Mesenteric fat pad (tissue), 1 donor: ENCODE data around the gene MATR3. TPM values are rescaled to one million over a fixed set of nuclear protein-coding genes. Genes with fewer than 3 reads are reported as not detected.
"Not testable (repeated sequence)": the region's sequence is repeated elsewhere in the genome, so short reads cannot be mapped to it uniquely, and the experiment has no call there.

Experiments used
- DNase-seq: peaks from one replicate; pipeline ENCODE4 v3.0.0-alpha.2; 2020; ENCODE audit warnings: low spot score
- long read RNA-seq: library from polyadenylated mRNA; unstranded; transcript quantifications from one replicate; pipeline ENCODE4 v2.0.0, GENCODE V29; 2020
- total RNA-seq: library from RNA; stranded (reverse); fragmentation: NEBNext Ultra II Directional; extraction: Animal tissue kit (Norgen Biotek cat#: 25700); gene quantifications from one replicate; pipeline ENCODE4 v1.2.1, GENCODE V29; 2021
- donor health status: DM: yes; HTN: yes; CAD: no.

The MATR3 gene, protein sequence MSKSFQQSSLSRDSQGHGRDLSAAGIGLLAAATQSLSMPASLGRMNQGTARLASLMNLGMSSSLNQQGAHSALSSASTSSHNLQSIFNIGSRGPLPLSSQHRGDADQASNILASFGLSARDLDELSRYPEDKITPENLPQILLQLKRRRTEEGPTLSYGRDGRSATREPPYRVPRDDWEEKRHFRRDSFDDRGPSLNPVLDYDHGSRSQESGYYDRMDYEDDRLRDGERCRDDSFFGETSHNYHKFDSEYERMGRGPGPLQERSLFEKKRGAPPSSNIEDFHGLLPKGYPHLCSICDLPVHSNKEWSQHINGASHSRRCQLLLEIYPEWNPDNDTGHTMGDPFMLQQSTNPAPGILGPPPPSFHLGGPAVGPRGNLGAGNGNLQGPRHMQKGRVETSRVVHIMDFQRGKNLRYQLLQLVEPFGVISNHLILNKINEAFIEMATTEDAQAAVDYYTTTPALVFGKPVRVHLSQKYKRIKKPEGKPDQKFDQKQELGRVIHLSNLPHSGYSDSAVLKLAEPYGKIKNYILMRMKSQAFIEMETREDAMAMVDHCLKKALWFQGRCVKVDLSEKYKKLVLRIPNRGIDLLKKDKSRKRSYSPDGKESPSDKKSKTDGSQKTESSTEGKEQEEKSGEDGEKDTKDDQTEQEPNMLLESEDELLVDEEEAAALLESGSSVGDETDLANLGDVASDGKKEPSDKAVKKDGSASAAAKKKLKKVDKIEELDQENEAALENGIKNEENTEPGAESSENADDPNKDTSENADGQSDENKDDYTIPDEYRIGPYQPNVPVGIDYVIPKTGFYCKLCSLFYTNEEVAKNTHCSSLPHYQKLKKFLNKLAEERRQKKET
- 115 TPM for total RNA-seq
- long read RNA-seq, full-length matches to known transcripts, result 29 of 169 reads
- long read RNA-seq, partial matches to known transcripts, result 113 of 169 reads
- long read RNA-seq, other reads (novel, unspliced or antisense), result 27 of 169 reads

DNA sequence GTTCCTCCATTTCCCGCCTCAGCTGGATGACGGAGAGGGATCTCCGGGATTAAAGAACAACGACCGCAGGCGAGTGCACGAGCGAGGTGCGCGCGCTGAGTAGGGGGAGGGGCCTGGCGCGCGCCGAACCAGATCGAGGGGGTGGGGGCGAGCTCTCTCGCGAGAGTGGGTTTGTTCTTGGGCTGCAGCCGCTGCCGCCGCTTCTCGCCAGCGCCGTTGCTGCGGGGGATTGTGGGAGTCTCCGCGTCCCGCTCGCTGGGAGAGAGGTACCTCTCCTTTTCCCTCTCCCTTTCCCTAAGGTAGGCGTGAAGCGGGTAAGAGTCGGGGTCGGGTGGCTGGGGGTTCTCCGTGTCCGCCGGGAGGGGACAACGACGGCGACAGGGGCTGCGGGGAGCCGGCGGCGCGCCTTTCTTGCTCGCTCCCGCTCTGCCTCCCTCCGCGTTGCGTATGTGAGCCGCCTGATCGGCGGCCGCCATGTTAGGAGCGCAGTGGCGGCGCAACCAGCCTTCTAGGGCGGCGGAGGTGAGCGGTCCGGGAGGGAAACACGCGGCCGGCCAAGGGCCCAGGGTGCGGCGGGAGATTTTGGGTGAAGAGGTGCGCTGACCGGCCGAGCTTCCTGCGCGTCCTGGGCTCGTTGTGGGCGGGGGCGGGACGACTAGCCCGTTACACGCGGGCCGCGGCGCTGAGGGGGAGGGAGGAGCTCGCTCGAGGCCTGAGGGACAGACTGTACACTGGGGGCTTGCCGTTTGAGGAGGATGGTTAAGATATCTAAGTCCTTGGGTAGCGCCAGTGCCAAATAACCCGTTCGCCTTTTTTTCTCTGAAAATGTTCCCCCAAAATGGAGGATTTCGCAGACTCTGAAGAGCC lies at the start of gene MATR3:
MATR3 (plus strand) TSS at position 234 of the 867 bp plus-strand sequence. CDS start 13,676 bp downstream, outside the sequence.
- DNase-seq, result peak; percentile 99

DNA sequence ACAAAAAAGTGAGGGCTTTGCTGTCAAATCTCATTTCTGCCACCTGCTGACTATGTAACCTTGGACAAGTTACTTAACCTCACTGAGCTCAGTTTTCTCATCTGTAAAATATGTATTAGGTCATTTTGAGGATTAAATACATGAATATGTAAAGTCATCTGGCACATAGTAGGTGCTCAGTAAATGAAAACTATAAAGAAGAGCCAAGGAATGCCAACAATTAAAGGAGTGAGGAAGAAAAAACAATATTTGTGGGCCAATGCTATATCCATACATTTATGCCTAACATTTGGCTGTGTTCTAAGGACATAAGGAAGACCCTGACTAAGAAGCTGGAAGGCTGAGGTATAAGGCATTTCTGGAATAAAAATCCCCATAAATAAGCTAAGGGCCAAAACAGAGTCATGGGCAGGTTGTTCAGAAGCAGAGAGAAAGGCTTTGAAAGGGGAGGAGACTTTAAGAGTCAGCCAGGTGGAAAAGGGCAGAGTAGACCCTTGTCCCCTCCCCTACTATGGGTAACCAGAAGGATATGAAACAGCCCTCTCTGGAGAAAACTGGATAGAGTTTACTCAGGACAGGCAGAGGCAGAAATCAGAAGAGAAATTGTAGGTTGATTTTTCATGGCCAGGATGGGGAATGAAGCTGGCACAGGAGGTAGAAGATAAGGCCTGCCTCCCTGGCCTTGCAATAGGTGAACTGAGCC lies 47.8 kb upstream of the MATR3 start:
- no peak for DNase-seq

DNA sequence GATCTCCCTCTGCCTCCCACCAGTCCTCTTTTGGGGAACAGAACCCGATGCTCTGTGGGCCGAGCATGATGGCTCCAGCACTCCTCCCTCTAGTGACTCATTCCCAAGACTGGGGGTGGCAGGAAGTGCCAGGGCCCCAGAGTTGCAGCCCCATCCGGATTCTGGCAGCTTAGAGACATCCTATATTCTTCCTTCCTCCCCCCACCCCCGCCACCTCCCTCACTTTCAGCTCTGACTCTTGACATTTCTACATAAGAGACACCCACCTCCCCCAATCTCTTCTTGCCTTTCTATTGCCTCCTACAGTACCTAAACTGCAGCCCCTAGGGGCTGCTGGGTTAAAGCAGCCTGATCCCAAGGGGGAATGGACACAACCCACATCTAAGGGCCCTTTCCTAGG lies 47.1 kb upstream of the MATR3 start:
- no peak for DNase-seq

DNA sequence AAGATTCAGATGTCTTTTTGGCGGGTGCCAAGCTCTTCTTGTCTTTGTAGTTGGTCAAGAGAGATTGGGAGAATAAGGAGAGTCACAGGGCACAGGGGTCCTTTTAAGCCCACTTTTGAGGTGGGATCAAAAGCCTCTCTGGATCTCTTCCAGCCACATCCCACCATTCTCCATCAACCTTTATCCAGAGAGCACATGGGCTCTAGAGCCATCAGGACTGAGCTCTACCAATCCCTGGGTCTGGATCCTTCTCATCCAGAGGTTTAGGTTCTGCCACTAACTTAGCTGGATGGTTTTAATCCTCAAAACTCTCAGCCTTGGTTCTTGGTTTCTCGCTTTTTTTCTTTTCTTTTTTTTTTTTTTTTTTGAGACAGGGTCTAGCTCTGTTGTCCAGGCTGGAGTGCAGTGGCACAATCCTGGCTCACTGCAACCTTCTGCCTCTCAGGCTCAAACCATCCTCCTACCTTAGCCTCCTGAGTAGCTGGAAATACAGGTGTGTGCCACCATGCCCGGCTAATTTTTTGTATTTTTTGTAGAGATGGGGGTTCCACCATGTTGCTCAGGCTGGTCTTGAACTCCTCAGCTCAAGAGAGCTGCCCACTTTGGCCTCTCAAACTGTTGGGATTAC lies 44.6 kb upstream of the MATR3 start:
- DNase-seq, result no peak

DNA sequence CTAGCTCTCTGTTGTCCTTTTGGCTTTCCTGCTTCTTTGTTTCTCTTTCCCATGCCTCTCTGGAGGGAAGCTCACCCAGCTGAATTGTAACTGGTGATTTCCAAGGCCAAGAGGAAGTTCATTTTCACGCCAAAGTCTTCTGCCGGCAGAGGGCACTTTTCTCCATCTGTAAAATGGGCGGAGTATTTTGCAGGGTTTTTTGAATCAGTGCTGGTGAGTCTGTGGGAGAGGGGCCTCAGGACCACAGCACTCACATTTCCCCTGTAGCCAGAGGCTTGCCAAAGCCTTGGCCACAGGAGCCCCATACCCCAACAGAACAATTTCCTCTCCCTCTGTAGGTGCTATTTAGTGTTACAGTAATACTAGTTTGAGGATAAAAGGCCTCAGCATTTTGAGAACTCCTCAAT lies 42.3 kb upstream of the MATR3 start:
- DNase-seq, result no peak

DNA sequence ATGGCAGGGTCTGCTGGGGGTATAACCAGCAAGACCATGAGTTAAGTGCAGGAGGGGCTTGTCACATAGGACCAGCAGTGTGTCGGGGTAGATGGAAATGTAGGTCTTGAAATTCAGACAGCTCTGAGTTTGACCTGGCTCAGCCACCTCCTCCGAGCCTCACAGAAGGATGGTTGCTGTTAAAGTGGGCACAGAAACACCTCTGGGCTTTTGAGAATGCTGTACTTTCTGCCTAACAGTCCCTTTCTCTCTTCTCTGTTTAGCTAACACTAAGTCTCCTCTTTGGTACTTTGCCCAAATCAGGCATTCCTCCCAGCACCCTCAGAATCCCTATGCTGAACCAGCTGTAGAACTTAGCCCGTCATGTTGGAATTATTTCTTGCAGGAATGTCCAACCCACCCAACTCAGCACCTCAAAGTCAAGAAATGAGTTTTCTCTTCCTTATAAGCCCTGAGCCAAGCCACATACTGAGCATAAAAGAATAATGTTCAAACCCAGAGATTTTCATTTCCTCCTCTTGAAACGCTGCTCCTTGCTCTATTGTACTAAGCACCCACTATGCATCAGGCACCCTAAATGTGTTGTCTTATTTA lies 41.7 kb upstream of the MATR3 start:
- no peak for DNase-seq

DNA sequence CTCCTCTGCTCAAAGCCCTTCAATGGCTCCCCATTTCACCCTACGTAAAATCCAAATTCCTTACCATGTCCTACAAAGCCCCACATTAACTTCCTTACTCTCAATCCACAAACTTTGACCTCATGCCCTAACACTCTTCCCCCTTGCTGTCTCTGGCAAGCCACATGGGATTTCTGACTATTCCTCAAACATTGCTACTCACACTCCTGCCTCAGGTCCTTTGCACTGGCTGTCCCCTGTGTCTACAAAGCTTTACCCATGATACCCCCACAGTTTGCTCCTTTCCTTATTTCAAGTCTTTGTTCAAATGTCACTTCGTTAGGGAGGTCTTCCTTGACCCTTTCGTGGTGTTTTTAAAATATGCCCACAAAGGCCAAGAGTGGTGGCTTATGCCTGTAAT lies 40.4 kb upstream of the MATR3 start:
- DNase-seq, result no peak

DNA sequence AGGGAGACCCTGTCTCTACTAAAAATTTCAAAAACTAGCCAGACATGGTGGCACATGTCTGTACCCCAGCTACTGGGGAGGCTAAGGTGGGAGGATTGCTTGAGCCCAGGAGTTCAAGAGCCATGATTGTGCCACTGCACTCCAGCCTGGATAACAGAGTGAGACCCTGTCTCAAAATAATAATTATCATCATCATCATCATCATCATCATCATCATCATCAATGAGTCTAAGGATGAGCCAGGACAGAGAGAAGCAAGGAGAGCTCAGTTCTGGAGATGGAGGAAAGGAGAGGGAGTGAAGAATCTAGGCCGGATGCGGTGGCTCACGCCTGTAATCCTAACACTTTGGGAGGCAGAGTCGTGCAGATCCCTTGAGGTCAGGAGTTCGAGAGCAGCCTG lies 36.7 kb upstream of the MATR3 start:
- DNase-seq, result no peak

DNA sequence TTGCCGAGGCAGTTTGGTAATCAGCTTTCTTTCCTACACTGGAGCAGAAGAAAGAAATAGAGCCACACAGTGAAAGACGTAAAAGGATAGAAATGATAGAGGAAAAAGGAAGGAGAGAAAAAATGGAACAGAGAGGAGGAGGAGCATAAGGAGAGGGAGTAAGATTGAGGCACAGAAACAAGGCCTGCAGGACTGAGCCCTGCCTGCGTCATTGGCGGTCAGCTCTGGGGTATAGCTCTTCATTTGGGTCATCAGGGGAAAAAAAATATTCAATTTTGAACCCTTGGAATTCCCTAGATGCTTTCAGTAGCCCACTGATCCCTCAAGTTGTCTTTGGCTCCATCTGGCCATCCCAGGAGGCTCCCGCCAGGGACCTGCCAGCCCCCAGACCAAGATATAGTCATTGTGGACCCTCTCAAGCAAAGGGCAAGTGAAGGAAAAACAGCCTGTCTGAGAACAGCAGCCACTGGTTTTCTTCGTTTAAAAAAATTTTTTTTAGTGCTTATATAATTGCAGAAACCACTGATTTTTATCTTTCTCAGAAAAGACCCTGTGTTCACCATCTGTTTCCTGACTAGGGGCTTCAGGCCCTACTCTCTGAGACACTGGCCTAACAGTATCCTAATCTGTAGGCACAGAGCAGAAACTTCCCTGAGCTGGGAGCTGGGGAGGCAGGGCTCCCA lies 31.3 kb upstream of the MATR3 start:
- DNase-seq, result no peak

DNA sequence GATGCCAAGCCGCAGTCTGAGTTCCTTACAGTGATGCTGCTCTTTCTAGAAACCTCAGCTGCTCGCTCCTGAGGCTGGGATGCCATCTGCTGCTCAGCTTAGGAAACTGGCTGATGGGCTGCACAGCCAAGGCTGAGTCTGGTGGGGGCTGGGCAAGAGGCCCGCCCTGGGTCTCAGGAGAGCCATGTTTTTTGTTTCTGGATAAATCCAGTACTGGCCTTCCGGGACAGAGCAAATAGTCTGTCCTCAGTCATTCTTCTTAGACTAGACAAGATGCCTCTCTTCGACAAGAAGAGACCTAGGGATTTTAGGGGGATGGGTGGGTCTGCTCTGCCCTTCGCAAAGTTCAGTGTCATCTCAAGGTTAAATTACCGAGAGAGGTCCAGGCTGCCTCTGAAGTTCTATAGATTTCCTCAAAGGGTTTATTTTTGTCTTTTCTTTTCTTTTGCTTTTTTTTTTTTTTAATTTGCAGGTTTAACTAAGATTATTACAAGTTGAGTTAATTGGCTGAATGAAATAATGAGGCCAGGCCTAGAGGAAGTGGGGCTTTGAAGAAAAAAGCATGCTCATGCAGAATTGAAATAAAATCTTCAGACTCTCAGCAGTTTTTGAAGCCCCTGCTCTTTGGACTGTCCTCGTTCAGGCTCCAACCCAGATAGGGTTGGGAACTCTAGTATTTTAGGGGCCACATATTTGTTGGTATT lies 30.6 kb upstream of the MATR3 start:
- no peak for DNase-seq

DNA sequence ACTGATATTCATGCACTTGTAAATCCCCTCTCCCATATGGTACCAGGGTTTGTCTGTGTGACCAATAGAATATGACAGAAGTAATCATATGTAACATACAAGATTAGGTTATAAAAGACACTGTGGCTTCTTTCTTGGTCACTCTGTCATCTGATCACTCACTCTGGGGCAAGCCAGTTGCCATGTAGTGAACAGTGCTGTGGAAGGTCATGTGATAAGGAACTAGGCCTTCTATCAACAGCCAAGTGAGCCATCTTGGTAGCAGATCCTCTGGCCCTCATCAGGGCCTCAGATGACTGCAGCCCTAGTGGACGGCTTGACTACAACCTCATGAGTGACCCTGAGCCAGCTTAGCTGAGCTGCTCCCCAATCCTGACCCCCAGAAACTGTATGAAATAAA lies 30.0 kb upstream of the MATR3 start:
- no peak for DNase-seq

DNA sequence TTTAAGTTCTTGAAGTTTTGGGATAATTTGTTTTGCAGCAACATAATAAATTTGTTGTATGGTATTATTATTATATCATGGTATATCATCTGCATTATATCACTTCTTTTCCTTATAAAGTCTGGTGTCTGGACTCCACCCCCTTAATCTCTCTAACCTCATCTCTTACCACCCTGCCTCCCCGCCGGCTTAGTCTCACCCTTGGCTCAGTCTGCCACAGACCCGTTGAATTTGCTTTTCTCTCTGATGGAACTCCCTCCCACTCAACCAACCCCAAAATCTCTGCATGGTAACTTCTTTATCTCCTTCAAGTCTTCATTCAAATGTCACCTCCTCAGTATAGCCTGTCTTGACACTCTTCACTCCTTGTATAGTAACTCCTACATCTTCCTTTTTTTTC lies 29.6 kb upstream of the MATR3 start:
- no peak for DNase-seq

DNA sequence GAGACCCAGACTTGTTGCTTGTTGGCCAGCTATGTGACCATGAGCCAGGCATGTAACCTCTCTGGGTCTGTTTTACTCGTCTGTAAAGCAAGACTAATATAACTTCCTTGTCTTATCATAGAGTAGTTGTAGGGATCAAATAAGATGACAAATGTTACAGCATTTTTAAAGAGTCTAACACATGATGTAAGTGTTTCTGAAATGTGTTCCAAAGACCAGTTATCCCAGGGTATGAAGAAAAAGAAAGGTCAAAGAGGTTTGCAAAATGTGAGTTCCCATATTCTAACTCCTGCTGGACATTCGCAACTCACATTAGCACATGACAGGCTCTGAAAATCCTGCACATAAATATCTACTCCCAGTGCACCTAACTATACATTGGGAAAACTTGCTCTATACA lies 28.5 kb upstream of the MATR3 start:
- no peak for DNase-seq

DNA sequence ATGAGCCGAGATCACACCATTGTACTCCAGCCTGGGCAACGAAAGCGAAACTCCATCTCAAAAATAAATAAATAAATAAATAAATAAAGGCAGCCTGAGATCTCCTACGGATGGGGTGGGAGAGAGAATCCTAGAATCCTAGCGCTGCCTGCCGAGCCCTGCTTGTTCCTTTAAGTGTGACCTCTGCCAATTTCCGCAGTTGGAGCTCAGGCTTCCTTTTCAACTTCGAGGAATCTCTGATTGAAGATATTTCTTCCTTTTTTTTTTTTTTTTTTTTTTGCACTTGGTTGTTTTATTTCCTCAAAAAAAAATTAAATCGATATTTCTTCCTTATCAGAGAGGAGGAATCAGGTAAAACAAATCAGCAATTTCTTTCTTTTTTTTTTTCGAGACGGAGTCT lies 27.3 kb upstream of the MATR3 start:
- DNase-seq, result no peak

DNA sequence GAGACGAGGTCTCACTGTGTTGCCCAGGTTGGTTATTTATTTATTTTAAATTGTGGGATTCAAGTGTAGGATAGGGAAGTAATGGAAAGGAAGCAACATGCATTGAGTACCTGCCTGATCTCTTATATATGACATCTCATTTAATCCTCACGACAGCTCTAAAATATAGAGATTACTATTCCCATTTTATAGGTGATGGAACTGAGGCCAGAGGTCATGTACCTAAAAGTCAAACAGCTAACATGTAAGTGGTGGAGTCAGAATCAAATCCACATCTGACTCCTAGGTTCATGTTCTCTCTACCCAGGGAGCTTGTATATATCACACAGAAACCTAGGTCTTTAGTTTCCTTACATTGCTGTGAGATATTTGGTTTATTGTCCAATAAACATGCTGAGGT lies 26.1 kb upstream of the MATR3 start:
- DNase-seq, result no peak

DNA sequence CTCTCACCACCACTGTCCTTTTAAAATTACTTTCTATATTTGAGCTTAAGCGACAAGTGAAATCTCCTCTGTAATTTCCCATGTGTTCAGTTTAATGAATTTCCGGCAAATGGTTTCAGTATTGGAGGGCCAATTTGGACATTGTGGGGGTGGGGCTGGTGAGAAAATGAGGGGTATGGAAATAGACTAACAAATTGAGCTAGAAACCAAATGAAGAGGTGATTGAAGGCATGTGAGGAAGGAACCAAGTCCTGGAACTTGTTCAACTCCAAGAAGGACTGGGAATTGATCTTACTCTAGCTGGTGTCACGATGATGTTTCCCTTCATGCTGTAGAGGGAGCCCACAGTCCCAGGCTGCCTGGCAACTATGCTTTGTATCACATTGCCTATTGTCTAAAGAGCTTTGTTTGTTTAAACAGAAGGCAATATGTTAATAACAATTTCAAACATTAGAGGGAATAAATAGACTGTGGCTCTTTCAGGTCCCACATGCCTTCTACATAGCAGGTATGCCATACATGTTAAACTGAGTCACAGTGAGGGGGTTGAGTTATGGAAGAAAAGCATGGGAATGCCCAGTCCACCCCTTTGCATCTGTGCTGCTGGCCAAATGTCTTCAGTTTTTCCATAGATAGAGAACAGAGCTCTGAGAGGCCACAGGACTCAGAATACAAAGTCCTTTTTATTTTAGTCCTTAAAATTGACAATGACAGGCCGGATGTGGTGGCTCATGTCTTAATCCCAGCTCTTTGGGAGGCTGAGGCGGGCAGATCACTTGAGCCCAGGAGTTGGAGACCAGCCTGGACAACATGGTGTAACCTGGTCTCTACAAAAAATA lies 25.0 kb upstream of the MATR3 start:
- no peak for DNase-seq

DNA sequence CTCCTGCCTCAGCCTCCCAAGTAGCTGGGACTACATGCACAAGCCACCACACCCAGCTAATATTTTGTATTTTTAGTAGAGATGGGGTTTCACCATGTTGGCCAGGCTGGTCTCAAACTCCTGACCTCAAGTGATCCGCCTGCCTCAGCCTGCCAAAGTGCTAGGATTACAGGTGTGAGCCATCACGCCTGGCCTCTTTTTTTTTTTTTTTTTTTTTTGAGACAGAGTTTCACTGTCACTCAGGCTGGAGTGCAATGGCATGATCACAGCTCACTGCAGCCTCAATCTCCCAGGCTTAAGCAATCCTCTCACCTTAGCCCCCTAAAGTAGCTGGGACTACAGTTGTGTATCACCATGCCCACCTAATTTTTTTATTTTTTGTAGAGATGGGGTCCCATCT lies 22.8 kb upstream of the MATR3 start:
- not testable (repeated sequence) for DNase-seq
